Endothelial cell of umbilical vein (primary cell): ENCODE measurements around the gene ITGA11.

ENCODE experiments used
- EZH2 ChIP-seq: IDR thresholded peaks from 2 replicates; pipeline ENCODE4 v1.6.1; 2012; ENCODE audit warnings: borderline replicate concordance, low read depth, mild to moderate bottlenecking, moderate library complexity, low read length, inconsistent platforms; ENCODE audit not compliant: severe bottlenecking
- FOS ChIP-seq: IDR thresholded peaks from 2 replicates; pipeline ENCODE4 v1.6.1; 2011; ENCODE audit warnings: mild to moderate bottlenecking, low read length, moderate library complexity, borderline replicate concordance; ENCODE audit not compliant: insufficient read depth
- POLR2AphosphoS5 ChIP-seq: IDR thresholded peaks from 2 replicates; pipeline ENCODE4 v1.6.1; 2012; ENCODE audit warnings: low read depth, mild to moderate bottlenecking, control low read depth, low read length, moderate library complexity; ENCODE audit not compliant: insufficient read depth
- TF ChIP-seq, protein P1 (sequence below), 2 donors: IDR thresholded peaks; 1 replicate in 1 of 2; 2 replicates in 1 of 2; pipeline ENCODE4 v1.5.1; 2011; ENCODE audit warnings: low read length in 2 of 2, mild to moderate bottlenecking in 2 of 2, moderate library complexity in 2 of 2, control low read depth in 1 of 2, inconsistent platforms in 1 of 2, low read depth in 1 of 2; ENCODE audit not compliant: insufficient read depth in 1 of 2; ENCODE audit errors: extremely low read depth in 1 of 2

GRCh38 chr15:68375191-68375631 lies 56.8 kb downstream of the ITGA11 start:
- TF ChIP-seq FOS (no peak), POLR2AphosphoS5 (no peak), EZH2 (no peak)
- TF ChIP-seq, protein P1, sequence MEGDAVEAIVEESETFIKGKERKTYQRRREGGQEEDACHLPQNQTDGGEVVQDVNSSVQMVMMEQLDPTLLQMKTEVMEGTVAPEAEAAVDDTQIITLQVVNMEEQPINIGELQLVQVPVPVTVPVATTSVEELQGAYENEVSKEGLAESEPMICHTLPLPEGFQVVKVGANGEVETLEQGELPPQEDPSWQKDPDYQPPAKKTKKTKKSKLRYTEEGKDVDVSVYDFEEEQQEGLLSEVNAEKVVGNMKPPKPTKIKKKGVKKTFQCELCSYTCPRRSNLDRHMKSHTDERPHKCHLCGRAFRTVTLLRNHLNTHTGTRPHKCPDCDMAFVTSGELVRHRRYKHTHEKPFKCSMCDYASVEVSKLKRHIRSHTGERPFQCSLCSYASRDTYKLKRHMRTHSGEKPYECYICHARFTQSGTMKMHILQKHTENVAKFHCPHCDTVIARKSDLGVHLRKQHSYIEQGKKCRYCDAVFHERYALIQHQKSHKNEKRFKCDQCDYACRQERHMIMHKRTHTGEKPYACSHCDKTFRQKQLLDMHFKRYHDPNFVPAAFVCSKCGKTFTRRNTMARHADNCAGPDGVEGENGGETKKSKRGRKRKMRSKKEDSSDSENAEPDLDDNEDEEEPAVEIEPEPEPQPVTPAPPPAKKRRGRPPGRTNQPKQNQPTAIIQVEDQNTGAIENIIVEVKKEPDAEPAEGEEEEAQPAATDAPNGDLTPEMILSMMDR (IDR thresholded peaks at IDR 0.05; ENCODE audit: extremely low read depth in 1 of 2, insufficient read depth in 1 of 2, low read depth in 1 of 2, low read length in 2 of 2): no peak
